HepG2 (cell line): ENCODE data around the gene PRRC1. TPM values are rescaled to one million over a fixed set of nuclear protein-coding genes. Genes with fewer than 3 reads are reported as not detected.

Source experiments
- ATAC-seq: fragments of 200-7000 bp; cut with Tn5 transposase; 3 replicates; pipeline ENCODE4 v1.9.1; 2020; ENCODE audit warnings: mild to moderate bottlenecking, moderate library complexity
- BruUV-seq: library from RNA; stranded (reverse); fragments of 400-500 nt; replicated peaks from 2 replicates; lab custom pipeline; 2021; lab: Mats Ljungman, UMichigan
- CTCF ChIA-PET: fragments of 300-600 bp; formaldehyde crosslinking; extraction: SDS; loops from one replicate; lab custom pipeline; 2021; ENCODE audit warnings: low total read pairs, inconsistent platforms, low intra/inter-chr PET ratio; lab: Yijun Ruan, JAX
- POLR2A ChIA-PET: fragments of 350-600 bp; sonication (Branson Sonifier 250); formaldehyde crosslinking; loops from one replicate; lab custom pipeline; 2020; ENCODE audit warnings: antibody characterized with exemption, inconsistent platforms; lab: Yijun Ruan, JAX
- DNase-seq: peaks from one replicate; pipeline ENCODE4 v3.0.0-alpha.2; 2015; ENCODE audit warnings: low spot score
- FAIRE-seq: peaks from 3 replicates; lab custom pipeline; 2011; peaks lifted over from hg19 to GRCh38; lab: Jason Lieb, UNC
- H2AFZ ChIP-seq: one replicate; pipeline ENCODE4 v1.6.1; 2011; ENCODE audit warnings: low read length, inconsistent platforms
- H3K27ac ChIP-seq: fragments of 300-600 bp; 3 replicates; pipeline ENCODE4 v1.8.0; 2011; ENCODE audit warnings: mixed run types, mild to moderate bottlenecking, mixed read lengths, low read length, inconsistent platforms; ENCODE audit not compliant: insufficient read depth; ENCODE audit errors: extremely low read length
- H3K27me3 ChIP-seq, 2 experiments: fragments of 200-600 bp in 1 of 2; 2 replicates in 1 of 2; 3 replicates in 1 of 2; pipeline versions ENCODE4 v1.6.0 to v1.8.0; 2011; ENCODE audit warnings: low read length in 2 of 2, mild to moderate bottlenecking in 2 of 2, moderate library complexity in 2 of 2, inconsistent platforms in 1 of 2; ENCODE audit not compliant: insufficient read depth in 2 of 2, control insufficient read depth in 1 of 2
- H3K36me3 ChIP-seq, 2 experiments: fragments of 200-600 bp in 1 of 2; replicated peaks in 1 of 2; 2 replicates in 1 of 2; 3 replicates in 1 of 2; pipeline versions ENCODE4 v1.5.1 to v1.8.0; 2011; ENCODE audit warnings: low read length in 2 of 2, inconsistent platforms in 1 of 2; ENCODE audit not compliant: insufficient read depth in 2 of 2, control insufficient read depth in 1 of 2
- H3K4me1 ChIP-seq: 2 replicates; pipeline ENCODE4 v1.5.1; 2012; ENCODE audit warnings: low read length, inconsistent platforms; ENCODE audit not compliant: insufficient read depth
- H3K4me2 ChIP-seq: 2 replicates; pipeline ENCODE4 v1.6.0; 2011; ENCODE audit warnings: low read depth, low read length, inconsistent platforms
- H3K4me3 ChIP-seq, 3 experiments: fragments of 200-600 bp in 1 of 3; sonication (generic), shearing (Covaris generic) in 1 of 3; replicated peaks in 1 of 3; 2 replicates each; pipeline ENCODE4 v1.5.1; 2011 to 2016; ENCODE audit warnings: low read length in 3 of 3, inconsistent platforms in 2 of 3, low read depth in 2 of 3, mild to moderate bottlenecking in 2 of 3, control low read depth in 1 of 3, mixed read lengths in 1 of 3; ENCODE audit not compliant: insufficient read depth in 1 of 3
- H3K79me2 ChIP-seq: one replicate; pipeline ENCODE4 v1.6.1; 2011; ENCODE audit warnings: low read length, inconsistent platforms; ENCODE audit not compliant: insufficient read depth
- H3K9ac ChIP-seq: 2 replicates; pipeline ENCODE4 v1.6.0; 2011; ENCODE audit warnings: mild to moderate bottlenecking, low read depth, low read length, inconsistent platforms; ENCODE audit not compliant: insufficient read depth
- H3K9me3 ChIP-seq: 2 replicates; pipeline ENCODE4 v1.5.1; 2012; ENCODE audit warnings: mild to moderate bottlenecking, low read length
- H4K20me1 ChIP-seq: 2 replicates; pipeline ENCODE4 v1.6.0; 2011; ENCODE audit warnings: inconsistent platforms, mild to moderate bottlenecking, low read length, moderate library complexity; ENCODE audit not compliant: insufficient read depth
- ADNP ChIP-seq: sonication (generic); formaldehyde crosslinking; IDR thresholded peaks from 2 replicates; pipeline ENCODE4 v1.4.0; 2020; ENCODE audit warnings: missing genetic modification reagents
- JUND ChIP-seq: sonication (generic); formaldehyde crosslinking; IDR thresholded peaks from 2 replicates; pipeline ENCODE4 v1.8.0; 2022; ENCODE audit warnings: mild to moderate bottlenecking, missing genetic modification reagents
- RBM39 ChIP-seq: fragments of 200-400 bp; formaldehyde crosslinking; IDR thresholded peaks from one replicate; pipeline ENCODE4 v1.6.1; 2018; ENCODE audit warnings: antibody characterized with exemption, mild to moderate bottlenecking, low read depth, low read length; ENCODE audit not compliant: poor library complexity, severe bottlenecking
- TCF7 ChIP-seq: sonication (generic); IDR thresholded peaks from 2 replicates; pipeline ENCODE4 v1.6.1; 2016; ENCODE audit warnings: antibody characterized with exemption, low read depth
- ZNF367 ChIP-seq: sonication (generic); formaldehyde crosslinking; IDR thresholded peaks from 2 replicates; pipeline ENCODE4 v1.4.0; 2020; ENCODE audit warnings: missing genetic modification reagents, borderline replicate concordance
- ZNF382 ChIP-seq: sonication (generic); formaldehyde crosslinking; IDR thresholded peaks from 2 replicates; pipeline ENCODE4 v1.5.0; 2020; ENCODE audit warnings: missing genetic modification reagents, mild to moderate bottlenecking, borderline replicate concordance
- ZNF615 ChIP-seq: sonication (generic); formaldehyde crosslinking; IDR thresholded peaks from 2 replicates; pipeline ENCODE4 v1.5.0; 2020; ENCODE audit warnings: mild to moderate bottlenecking, missing genetic modification reagents, borderline replicate concordance
- ZNF777 ChIP-seq: sonication (generic); formaldehyde crosslinking; IDR thresholded peaks from 2 replicates; pipeline ENCODE4 v1.4.0; 2020; ENCODE audit warnings: missing genetic modification reagents
- WGBS: methylation state at CpG from one replicate; pipeline ENCODE4 v1.1.6; 2017; ENCODE audit warnings: low lambda C conversion rate; 5-methylcytosine and 5-hydroxymethylcytosine counted together
- in situ Hi-C: cut with HindIII; loops from 2 replicates; pipeline ENCODE4 v1.10.0; 2017; ENCODE audit warnings: low pct_unique_long_range_greater_than_20kb; ENCODE audit not compliant: extremely low pct_ligation_motif_present
- intact Hi-C: fragments of 100-400 bp; cut with micrococcal nuclease; formaldehyde crosslinking; loops from one replicate; pipeline ENCODE4 v1.10.0; 2022; ENCODE audit not compliant: unreplicated experiment
- polyA plus RNA-seq, 8 experiments: library from polyadenylated mRNA; depleted of rRNA in 3 of 8; stranded (reverse) in 7 of 8; unstranded in 1 of 8; fragments of >200 nt; fragmentation: Illumina TruSeq in 4 of 8; extraction: Trizol in 4 of 8; gene quantifications; 2 replicates each; pipeline versions ENCODE4 v1.2.1 to v1.2.3, GENCODE V29; 2011 to 2016; ENCODE audit warnings: low read depth in 4 of 8, missing spikeins in 1 of 8, mixed read lengths in 1 of 8; ENCODE audit not compliant: insufficient read depth in 1 of 8
- total RNA-seq, 5 experiments: library from RNA; depleted of rRNA; stranded (reverse); fragments of >200 nt; fragmentation: Illumina TruSeq; extraction: Trizol; gene quantifications; 2 replicates each; pipeline ENCODE4 v1.2.3, GENCODE V29; 2016; ENCODE audit warnings: low read depth in 1 of 5
- TF ChIP-seq, protein P1 (sequence below): sonication (generic); formaldehyde crosslinking; IDR thresholded peaks from 2 replicates; pipeline ENCODE4 v1.8.0; 2022; ENCODE audit warnings: mild to moderate bottlenecking, missing genetic modification reagents, moderate library complexity
- TF ChIP-seq, protein P2 (sequence below): sonication (generic); formaldehyde crosslinking; IDR thresholded peaks from 2 replicates; pipeline ENCODE4 v1.4.0; 2020; ENCODE audit warnings: missing genetic modification reagents
- TF ChIP-seq, protein P3 (sequence below): sonication (generic); formaldehyde crosslinking; IDR thresholded peaks from 2 replicates; pipeline ENCODE4 v1.9.0; 2021; ENCODE audit warnings: missing genetic modification reagents, borderline replicate concordance
- TF ChIP-seq, protein P4 (sequence below): IDR thresholded peaks from 2 replicates; pipeline ENCODE4 v1.6.1; 2016; ENCODE audit warnings: low read depth, borderline replicate concordance

The PRRC1 gene
- total and polyA plus RNA-seq, 2 of the 13 experiments (the other 11 are each of a cell fraction or from before 2014, with no cell fraction given): 48.5 to 51.9 TPM

DNA sequence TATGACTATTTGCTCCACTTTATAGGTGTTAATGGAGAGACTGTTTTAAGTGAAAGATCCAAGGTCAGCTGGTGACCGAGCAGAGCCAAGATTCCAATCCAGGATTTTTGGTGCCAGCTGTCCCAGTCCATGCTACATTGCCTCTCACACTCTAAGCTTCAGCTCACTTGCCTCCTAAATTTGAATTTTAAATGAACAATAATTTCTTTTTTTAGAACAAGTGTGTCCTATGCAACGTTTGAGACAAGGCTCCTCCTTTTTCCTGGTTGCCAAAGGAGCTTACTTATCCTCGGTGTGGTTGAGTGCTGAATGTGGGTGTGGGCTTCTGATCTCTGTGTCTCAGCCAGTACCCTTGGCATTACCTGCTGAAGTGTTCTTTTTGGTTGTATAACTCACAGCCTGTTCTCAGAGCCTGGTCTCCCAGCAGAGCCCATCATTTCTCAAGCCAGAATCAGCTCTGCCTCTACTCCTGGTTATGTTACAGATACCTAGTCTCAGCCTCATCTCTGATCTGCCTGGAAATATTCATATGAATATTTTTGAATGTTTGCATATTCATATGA lies 4.0 kb upstream of the PRRC1 start:
- Histone ChIP-seq H2AFZ (no peak overlapping the region), H3K36me3 (no peaks in the 10 kb centered on the region), H3K79me2 (peaks cover 11% of the 10 kb centered on the region), H3K9me3 (no peaks in the 10 kb centered on the region), H3K27me3 (no peaks in the 10 kb centered on the region; a peak in 2 of 5 replicates), H3K27ac (no peak overlapping the region), H3K4me1 (peaks cover 21% of the 10 kb centered on the region), H4K20me1 (no peaks in the 10 kb centered on the region), H3K4me2 (no peak overlapping the region), H3K9ac (no peak overlapping the region), H3K4me3 (no peak overlapping the region)
- ATAC-seq: no peak
- intact Hi-C loops: loop anchor here (10.0 kb wide), 1 partner anchor 1581 kb away; the partner anchor contains the start of gene ISOC1
- ChIA-PET CTCF (no interaction called here), POLR2A (no interaction called here)
- BruUV-seq: no TSS peak
- DNase-seq: no peak
- WGBS: 24% methylated on average over 3 of the region's 3 CpGs
- FAIRE-seq: no peak
- in situ Hi-C loops: no loop called here
- TF ChIP-seq RBM39 (no peak), TCF7 (no peak), ZNF615 (CRISPR knock-in tag) (no peak), ZNF367 (no peak), ZNF777 (CRISPR knock-in tag) (no peak), ADNP (CRISPR knock-in tag) (no peak), ZNF382 (CRISPR knock-in tag) (no peak), JUND (CRISPR knock-in tag) (no peak)
- TF ChIP-seq, protein P1, sequence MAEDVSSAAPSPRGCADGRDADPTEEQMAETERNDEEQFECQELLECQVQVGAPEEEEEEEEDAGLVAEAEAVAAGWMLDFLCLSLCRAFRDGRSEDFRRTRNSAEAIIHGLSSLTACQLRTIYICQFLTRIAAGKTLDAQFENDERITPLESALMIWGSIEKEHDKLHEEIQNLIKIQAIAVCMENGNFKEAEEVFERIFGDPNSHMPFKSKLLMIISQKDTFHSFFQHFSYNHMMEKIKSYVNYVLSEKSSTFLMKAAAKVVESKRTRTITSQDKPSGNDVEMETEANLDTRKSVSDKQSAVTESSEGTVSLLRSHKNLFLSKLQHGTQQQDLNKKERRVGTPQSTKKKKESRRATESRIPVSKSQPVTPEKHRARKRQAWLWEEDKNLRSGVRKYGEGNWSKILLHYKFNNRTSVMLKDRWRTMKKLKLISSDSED (CRISPR knock-in tag): no peak
- TF ChIP-seq, protein P2, sequence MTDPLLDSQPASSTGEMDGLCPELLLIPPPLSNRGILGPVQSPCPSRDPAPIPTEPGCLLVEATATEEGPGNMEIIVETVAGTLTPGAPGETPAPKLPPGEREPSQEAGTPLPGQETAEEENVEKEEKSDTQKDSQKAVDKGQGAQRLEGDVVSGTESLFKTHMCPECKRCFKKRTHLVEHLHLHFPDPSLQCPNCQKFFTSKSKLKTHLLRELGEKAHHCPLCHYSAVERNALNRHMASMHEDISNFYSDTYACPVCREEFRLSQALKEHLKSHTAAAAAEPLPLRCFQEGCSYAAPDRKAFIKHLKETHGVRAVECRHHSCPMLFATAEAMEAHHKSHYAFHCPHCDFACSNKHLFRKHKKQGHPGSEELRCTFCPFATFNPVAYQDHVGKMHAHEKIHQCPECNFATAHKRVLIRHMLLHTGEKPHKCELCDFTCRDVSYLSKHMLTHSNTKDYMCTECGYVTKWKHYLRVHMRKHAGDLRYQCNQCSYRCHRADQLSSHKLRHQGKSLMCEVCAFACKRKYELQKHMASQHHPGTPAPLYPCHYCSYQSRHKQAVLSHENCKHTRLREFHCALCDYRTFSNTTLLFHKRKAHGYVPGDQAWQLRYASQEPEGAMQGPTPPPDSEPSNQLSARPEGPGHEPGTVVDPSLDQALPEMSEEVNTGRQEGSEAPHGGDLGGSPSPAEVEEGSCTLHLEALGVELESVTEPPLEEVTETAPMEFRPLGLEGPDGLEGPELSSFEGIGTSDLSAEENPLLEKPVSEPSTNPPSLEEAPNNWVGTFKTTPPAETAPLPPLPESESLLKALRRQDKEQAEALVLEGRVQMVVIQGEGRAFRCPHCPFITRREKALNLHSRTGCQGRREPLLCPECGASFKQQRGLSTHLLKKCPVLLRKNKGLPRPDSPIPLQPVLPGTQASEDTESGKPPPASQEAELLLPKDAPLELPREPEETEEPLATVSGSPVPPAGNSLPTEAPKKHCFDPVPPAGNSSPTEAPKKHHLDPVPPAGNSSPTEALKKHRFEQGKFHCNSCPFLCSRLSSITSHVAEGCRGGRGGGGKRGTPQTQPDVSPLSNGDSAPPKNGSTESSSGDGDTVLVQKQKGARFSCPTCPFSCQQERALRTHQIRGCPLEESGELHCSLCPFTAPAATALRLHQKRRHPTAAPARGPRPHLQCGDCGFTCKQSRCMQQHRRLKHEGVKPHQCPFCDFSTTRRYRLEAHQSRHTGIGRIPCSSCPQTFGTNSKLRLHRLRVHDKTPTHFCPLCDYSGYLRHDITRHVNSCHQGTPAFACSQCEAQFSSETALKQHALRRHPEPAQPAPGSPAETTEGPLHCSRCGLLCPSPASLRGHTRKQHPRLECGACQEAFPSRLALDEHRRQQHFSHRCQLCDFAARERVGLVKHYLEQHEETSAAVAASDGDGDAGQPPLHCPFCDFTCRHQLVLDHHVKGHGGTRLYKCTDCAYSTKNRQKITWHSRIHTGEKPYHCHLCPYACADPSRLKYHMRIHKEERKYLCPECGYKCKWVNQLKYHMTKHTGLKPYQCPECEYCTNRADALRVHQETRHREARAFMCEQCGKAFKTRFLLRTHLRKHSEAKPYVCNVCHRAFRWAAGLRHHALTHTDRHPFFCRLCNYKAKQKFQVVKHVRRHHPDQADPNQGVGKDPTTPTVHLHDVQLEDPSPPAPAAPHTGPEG (CRISPR knock-in tag): no peak
- TF ChIP-seq, protein P3, sequence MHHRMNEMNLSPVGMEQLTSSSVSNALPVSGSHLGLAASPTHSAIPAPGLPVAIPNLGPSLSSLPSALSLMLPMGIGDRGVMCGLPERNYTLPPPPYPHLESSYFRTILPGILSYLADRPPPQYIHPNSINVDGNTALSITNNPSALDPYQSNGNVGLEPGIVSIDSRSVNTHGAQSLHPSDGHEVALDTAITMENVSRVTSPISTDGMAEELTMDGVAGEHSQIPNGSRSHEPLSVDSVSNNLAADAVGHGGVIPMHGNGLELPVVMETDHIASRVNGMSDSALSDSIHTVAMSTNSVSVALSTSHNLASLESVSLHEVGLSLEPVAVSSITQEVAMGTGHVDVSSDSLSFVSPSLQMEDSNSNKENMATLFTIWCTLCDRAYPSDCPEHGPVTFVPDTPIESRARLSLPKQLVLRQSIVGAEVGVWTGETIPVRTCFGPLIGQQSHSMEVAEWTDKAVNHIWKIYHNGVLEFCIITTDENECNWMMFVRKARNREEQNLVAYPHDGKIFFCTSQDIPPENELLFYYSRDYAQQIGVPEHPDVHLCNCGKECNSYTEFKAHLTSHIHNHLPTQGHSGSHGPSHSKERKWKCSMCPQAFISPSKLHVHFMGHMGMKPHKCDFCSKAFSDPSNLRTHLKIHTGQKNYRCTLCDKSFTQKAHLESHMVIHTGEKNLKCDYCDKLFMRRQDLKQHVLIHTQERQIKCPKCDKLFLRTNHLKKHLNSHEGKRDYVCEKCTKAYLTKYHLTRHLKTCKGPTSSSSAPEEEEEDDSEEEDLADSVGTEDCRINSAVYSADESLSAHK (CRISPR knock-in tag): no peak
- TF ChIP-seq, protein P4, sequence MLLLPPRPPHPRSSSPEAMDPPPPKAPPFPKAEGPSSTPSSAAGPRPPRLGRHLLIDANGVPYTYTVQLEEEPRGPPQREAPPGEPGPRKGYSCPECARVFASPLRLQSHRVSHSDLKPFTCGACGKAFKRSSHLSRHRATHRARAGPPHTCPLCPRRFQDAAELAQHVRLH: no peak
